Measurements from ENCODE around the gene ZFAND3. TPM values are rescaled to one million over a fixed set of nuclear protein-coding genes. Genes with fewer than 3 reads are reported as not detected.

ZFAND3 gene
- polyA plus RNA-seq, 2 of the 4 experiments (the other 2 are of a cell fraction) = 12.0 to 50.0 TPM

- H3K4me2 ChIP-seq = no peak overlapping the region
- ChIA-PET POLR2A (no interaction called here), CTCF (no interaction called here)
- H3K4me1 ChIP-seq = no peaks in the 10 kb centered on the region
- no peak for TF ChIP-seq GATA3 (IDR thresholded peaks at IDR 0.05; ENCODE audit: borderline replicate concordance)
- no peak for TF ChIP-seq ZSCAN20 (CRISPR knock-in tag; IDR thresholded peaks at IDR 0.05)
- no peak for TF ChIP-seq PHF8 (IDR thresholded peaks at IDR 0.05; ENCODE audit: borderline replicate concordance, low read depth)
- no peak for TF ChIP-seq NFE2L2 (conservative IDR thresholded peaks at IDR 0.05; ENCODE audit: low read length)
- TF ChIP-seq RNF2 (IDR thresholded peaks at IDR 0.05; ENCODE audit: borderline replicate concordance, low read depth) = no peak
- no peak for TF ChIP-seq ZFP36 (IDR thresholded peaks at IDR 0.05; ENCODE audit: borderline replicate concordance, partially characterized antibody)
- TF ChIP-seq MAX (IDR thresholded peaks at IDR 0.05) = no peak
- TF ChIP-seq ELK1 (IDR thresholded peaks at IDR 0.05; ENCODE audit: low read depth, low read length) = no peak
- no peak for TF ChIP-seq POLR2AphosphoS2 (conservative IDR thresholded peaks at IDR 0.05; ENCODE audit: low read length)
- TF ChIP-seq TP53 (CRISPR knock-in tag; IDR thresholded peaks at IDR 0.05) = no peak
- TF ChIP-seq EHF (CRISPR knock-in tag; IDR thresholded peaks at IDR 0.05) = no peak
- no peak for TF ChIP-seq USF2 (IDR thresholded peaks at IDR 0.05)
- FAIRE-seq (no peak), DNase-seq (ENCODE audit: low read depth in 1 of 2, low spot score in 1 of 2) (no peak), ATAC-seq (no peak)
- no peak overlapping the region for H3K4me3 ChIP-seq
- no peak overlapping the region for H3K27ac ChIP-seq
- H3K9me3 ChIP-seq = no peaks in the 10 kb centered on the region
- WGBS (ENCODE audit: missing lambda C conversion rate) = 85% methylated on average over 11 of the region's 11 CpGs
Measured at GRCh38 chr6:37798436-37799262, 20.9 kb upstream of the ZFAND3 start.

GRCh38 chr6:37799263-37799644 is 20.3 kb upstream of the ZFAND3 start:
- no peak overlapping the region for H3K4me3 ChIP-seq
- no peaks in the 10 kb centered on the region for H3K4me1 ChIP-seq
- no peak overlapping the region for H3K4me2 ChIP-seq
- no peak for ATAC-seq
- no peak overlapping the region for H3K27ac ChIP-seq
- CTCF ChIA-PET = no interaction called here
- TF ChIP-seq RFX5 (IDR thresholded peaks at IDR 0.05) = no peak
- no peak for TF ChIP-seq ELK1 (IDR thresholded peaks at IDR 0.05; ENCODE audit: low read depth, low read length)
- no peak for TF ChIP-seq KDM5A (IDR thresholded peaks at IDR 0.05)
- no peak for TF ChIP-seq KDM1A (IDR thresholded peaks at IDR 0.05; ENCODE audit: low read depth)
- no peak for TF ChIP-seq HMGXB4 (CRISPR knock-in tag; IDR thresholded peaks at IDR 0.05; ENCODE audit: borderline replicate concordance)
- no peak for TF ChIP-seq MAZ (IDR thresholded peaks at IDR 0.05; ENCODE audit: borderline replicate concordance, low read depth, low read length)
- TF ChIP-seq FOXS1 (CRISPR knock-in tag; IDR thresholded peaks at IDR 0.05) = no peak
- TF ChIP-seq ZC3H11A (IDR thresholded peaks at IDR 0.05) = no peak
- TF ChIP-seq NR3C1 (IDR thresholded peaks at IDR 0.05) = no peak
- no peak for TF ChIP-seq RNF2 (IDR thresholded peaks at IDR 0.05; ENCODE audit: borderline replicate concordance, low read depth)
- TF ChIP-seq ESRRA (IDR thresholded peaks at IDR 0.05; ENCODE audit: borderline replicate concordance, low read length) = no peak
- no peak for TF ChIP-seq PHF8 (IDR thresholded peaks at IDR 0.05; ENCODE audit: borderline replicate concordance, low read depth)
- no peak for TF ChIP-seq GATA3 (IDR thresholded peaks at IDR 0.05; ENCODE audit: borderline replicate concordance)
- TF ChIP-seq CHD4 (IDR thresholded peaks at IDR 0.05; ENCODE audit: borderline replicate concordance) = no peak
- TF ChIP-seq NFE2L2 (conservative IDR thresholded peaks at IDR 0.05; ENCODE audit: low read length) = no peak
- no peak for FAIRE-seq
- POLR2A ChIA-PET = no interaction called here
- DNase-seq (ENCODE audit: low read depth in 1 of 2, low spot score in 1 of 2) = no peak
- WGBS (ENCODE audit: missing lambda C conversion rate) = 49% methylated on average over 5 of the region's 5 CpGs
- no peaks in the 10 kb centered on the region for H3K9me3 ChIP-seq

All from A549 (cell line).